ENCODE results near the gene OSBP.
"Not testable (repeated sequence)": the region's sequence is repeated elsewhere in the genome, so short reads cannot be mapped to it uniquely, and the experiment has no call there.

The OSBP gene

DNA sequence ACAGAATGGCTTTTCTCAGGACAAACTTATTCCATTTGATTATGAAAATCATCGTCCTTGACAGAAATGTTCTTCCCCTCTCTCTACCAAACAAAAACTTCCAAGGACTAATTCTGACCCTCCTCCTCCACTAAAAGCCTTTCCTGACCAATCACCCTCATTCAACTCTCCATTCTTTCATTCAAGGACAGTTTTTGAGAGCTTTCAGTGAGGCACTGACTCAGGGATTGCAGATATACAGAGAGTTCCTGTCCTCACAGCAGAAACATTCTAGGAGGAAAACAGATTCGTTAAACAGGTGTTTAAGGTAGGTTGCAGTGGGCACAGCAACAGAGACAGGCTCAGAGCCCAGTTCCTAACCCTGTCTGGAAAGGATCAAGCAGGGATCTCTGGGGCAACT, 62.7 kb downstream of the OSBP start:
- DNase-seq: no peak

DNA sequence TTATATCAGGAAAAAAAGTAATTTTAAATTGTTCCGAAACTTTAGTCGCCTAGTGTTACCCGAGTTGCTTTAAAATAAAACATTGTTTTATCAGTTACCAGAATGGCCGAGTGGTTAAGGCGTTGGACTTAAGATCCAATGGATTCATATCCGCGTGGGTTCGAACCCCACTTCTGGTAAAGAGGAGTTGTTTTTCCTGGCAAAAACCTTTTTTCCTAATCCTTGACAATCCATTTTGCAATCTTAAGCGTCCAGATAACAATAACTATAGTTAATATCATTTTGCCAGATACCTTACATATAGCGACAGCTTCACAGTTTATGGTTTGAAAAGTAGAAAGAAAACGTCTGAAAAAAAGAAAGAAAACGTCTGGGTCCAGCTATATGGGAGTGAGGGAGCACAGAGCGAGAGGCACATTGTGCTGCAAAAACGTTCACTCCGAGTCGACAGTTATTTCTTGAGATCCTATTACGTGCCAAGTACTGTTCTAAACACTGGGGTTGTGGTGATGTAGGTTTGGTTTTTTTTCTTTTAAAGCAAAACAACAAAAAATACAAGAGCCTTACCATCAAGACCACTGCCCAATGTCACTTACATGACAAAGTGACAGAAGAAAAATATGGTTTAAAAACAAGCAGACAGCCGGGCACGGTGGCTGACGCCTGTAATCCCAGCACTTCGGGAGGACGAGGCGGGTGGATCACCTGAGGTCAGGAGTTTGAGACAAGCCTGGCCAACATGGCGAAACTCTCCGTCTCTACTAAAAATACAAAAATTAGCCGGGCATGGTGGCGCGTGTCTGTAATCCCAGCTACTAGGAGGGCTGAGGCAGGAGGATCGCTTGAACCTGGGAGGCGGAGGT, 63.7 kb downstream of the OSBP start:
- DNase-seq: no peak

DNA sequence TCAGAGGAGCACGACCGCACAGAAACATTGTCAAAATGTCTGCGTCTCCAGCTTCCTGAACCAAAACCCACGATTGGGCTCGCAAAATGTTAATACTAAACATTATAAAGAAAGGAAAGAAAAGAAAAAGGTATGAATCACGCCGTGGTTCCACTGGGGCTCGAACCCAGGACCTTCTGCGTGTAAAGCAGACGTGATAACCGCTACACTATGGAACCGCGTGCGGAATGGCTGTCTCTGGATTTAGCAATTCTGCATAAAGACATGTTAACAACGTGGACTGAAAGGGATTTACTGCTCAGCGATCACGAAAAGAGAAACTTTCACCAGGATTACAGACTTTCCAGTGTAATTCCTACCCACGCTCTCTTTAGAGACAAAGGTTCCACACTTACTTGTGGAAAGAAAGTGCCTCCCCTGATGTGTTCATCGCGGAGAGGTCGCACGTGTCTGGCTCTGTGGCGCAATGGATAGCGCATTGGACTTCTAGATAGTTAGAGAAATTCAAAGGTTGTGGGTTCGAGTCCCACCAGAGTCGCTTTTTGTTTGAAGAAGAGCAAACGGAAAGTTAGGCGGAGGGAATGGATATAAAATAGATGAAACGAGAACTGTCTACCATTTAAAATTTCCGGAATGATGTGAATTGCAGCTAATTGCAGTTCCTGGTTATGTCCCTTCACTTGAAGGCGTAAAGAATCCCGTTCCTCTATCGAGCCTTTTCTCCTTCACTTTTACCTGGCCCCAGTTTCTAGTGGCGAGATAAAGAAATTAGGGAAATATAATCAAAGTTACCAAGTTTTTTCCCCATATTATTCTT, 64.5 kb downstream of the OSBP start:
- DNase-seq: peak; percentile 58 to 65

DNA sequence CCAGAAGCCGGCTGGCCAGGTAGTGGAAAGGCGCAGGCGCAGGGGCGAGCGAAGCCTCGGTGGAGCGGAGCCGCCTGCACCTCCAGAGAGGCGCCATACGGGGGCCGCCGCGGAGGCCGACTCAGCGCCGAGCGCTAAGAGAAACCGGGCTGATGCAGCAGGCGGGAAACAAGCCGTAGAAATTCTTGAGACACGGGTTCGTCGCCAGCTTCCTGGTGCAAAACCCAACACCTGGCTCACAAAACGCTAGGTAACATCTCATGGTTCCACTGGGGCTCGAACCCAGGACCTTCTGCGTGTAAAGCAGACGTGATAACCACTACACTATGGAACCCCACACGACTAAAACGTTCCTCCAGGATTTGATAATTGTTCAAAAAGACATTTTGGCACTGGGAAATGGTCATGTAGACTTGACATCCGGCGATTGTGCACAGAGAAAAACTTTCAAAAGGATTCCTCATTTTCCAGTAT, 65.2 kb downstream of the OSBP start:
- peak; percentile 55 to 79 for DNase-seq

DNA sequence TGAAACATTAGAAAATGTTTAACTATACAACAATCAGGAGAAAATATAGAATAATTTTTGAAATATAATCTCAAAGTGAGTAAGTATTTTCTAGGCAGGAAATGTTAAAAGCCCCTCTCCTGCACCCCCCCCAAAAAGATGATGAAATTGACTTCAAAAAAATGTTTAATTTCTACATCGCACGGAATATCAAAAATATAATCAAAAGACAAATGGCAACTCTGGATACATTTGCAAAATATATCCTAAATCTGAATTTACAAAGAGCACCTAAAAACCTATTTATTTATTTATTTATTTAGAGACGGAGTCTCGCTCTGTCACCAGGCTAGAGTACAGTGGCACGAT, 67.3 kb downstream of the OSBP start:
- DNase-seq: no peak

DNA sequence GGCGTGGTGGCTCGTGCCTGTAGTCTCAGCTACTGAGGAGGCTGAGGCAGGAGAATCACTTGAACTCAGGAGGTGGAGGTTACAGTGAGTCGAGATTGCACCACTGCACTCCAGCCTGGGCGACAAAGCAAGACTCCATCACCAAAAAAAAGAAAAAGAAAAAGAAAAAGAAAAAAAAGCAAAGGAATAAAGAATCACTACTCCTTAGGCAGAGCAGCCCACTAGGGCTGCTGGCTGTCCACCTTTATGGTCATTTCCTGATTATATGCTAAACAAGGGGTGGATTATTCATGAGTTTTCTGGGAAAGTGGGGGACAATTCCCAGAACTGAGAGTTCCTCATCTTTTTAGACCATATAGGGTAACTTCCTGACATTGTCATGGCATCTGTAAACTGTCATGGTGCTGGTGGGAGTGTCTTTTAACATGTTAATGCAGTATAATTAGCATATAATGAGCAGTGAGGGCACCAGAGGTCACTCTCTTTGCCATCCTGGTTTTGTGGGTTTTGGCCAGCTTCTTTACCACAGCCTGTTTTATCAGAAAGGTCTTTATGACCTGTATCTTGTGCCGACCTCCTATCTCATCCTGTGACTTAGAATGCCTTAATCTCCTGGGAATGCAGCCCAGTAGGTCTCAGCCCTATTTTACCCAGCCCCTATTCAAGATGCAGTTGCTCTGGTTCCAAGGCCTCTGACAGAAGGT, 67.8 kb downstream of the OSBP start:
- DNase-seq: not testable (repeated sequence)

DNA sequence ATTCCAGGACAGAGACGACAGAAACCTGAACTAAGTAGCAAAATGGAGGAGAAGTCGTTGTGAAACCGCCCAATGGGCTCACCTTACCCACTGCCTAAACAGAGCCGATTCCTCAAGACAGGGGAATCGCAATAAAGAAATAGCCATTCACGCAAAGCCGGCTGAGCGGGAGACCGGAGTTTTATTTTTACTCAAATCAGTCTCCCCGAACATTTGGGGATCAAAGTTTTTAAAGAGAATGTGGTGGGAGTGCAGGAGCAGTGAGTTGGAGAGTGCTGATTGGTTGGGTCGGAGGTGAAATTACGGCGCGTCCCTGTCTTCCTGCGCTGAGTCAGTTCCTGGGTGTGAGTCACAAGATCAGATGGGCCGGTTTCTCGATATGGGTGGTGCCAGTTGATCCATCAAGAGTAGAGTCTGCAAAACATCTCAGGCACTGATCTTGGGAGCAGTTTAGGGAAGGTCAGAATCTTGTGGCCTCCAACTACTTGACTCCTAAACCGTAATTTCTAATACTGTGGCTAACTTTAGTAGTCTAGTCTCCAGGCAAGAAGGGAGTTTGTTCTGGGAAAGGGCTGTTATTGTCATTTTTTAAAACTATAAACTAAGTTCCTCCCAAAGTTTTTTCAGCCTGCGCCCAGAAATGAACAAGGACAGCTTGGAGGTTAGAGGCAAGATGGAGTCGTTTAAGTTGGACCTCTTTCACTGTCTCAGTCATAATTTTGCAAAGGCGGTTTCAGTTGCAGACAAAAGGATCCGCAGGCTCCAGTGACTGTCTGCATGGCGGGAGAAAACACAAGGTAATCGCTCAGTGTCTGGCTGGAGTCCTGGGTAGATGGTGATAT, 70.2 kb downstream of the OSBP start:
- DNase-seq: no peak

DNA sequence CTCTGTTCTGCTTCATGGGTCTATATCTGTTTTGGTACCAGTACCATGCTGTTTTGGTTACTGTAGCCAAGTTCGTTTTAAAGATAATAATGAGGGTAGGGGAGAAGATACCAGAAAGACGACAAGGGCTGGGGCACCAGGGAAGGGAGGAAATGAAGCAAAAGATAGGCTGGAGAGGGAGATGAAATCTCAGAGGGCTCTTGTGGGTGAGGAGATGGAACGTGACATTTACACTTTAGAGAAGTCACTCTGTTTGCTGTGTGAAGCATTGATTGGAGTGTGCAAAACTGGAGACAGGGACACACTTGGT, 70.8 kb downstream of the OSBP start:
- DNase-seq: no peak

DNA sequence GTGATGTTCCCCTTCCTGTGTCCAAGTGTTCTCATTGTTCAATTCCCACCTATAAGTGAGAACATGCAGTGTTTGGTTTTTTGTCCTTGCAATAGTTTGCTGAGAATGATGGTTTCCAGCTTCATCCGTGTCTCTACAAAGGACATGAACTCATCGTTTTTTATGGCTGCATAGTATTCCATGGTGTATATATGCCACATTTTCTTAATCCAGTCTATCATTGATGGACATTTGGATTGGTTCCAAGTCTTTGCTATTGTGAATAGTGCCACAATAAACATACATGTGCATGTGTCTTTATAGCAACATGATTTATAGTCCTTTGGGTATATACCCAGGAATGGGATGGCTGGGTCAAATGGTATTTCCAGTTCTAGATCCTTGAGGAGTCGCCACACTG, 71.9 kb downstream of the OSBP start:
- DNase-seq: not testable (repeated sequence)

DNA sequence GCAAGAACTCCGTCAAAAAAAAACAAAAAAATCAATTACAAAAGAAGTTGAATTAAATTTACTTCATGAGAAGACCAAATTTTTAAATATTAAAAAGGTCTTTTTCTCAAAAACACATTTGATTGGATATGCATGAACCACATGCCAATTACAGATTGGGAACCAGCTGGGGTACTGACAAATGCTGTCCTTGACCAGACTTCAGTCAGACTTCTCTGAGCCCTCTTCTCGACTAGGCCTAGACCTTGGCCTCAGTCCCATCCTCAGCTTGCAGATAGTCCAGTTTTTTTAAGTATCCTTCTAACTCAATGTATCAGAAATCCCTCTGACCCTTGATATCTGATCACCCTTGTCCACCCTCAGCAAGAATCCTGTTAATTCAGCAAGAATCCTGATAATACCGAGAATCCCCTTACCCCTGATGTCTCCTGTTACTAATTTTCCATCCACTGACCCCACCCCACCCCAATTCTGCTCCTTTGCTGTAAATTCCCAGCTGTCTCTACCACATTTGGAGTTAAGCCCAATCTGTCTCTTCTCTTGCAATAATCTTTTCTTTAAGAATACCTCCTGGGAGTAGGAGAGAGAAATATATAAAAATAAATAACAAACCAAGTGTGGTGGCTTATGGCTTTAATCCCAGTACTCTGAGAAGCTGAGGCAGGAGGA, 73.3 kb downstream of the OSBP start:
- DNase-seq: no peak

DNA sequence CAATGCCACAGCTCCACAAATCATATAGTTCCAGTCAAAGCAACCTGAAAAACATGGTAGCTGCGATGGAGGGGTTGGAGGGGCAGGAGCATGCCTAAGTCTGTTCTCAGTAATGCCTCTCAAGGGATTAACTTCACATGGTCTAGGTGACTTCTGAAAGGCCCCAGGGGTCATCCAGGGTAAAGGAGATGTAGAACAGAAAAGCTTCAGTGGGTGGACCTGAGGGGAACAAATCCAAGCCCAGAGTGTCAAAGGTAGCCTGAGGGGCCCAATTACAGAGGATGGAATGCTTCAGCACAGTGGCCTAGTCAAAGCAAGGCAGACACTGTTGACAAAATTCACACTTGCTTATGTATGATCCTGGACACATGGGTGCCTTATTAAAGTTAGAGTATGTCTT, 80.9 kb downstream of the OSBP start:
- no peak for DNase-seq

DNA sequence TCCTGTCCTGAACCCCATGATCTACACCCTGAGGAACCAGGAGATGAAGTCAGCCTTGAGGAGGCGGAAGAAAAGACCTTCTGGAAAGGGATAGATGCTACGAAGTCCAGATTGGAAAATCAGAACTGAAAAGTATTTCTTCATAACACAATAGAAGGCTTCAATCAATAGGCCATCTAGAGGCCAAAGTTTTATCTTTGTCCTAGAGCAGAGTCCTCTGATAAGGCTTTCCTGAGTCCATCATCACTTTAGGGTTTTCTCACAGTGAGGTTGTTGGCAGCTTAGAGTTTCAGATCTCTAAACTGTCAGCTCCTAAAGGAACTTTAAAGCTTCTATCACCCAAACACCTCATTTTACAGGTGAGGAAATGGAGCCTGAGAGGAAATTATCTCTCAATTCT, 83.0 kb downstream of the OSBP start:
- DNase-seq: no peak

DNA sequence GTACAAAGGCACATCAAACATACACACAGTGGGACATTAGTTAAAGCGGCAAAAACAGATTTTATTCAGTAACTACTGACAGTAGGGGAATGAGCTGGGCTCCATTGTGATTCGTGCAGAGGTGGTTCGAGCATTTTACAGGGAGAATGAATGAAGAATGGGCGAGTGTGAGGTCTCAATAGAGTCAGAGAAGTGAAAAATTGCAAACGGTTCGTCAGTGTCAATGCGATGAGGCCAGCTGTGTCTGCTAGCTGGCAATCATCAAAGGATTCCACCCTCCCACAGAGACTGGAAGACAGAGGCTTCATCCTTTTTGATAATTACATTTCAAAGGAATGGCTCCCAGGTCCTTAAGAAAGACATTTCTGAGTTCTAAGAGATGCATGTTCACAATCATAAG, 86.9 kb downstream of the OSBP start:
- DNase-seq: no peak
